Choroid plexus epithelial cell (primary cell): ENCODE data around the gene SLC2A14.
"Not testable (repeated sequence)": the region's sequence is repeated elsewhere in the genome, so short reads cannot be mapped to it uniquely, and the experiment has no call there.

ENCODE experiments used
- DNase-seq: peaks from one replicate; pipeline ENCODE4 v3.0.0-alpha.2; 2010; ENCODE audit warnings: low read depth
- H3K4me3 ChIP-seq: 2 replicates; pipeline ENCODE4 v1.5.1; 2011; ENCODE audit warnings: low read depth, mild to moderate bottlenecking, control low read depth, low read length, moderate library complexity
- TF ChIP-seq, protein P1 (sequence below): conservative IDR thresholded peaks from 2 replicates; pipeline ENCODE4 v1.5.1; 2011; ENCODE audit warnings: low read depth, mild to moderate bottlenecking, control low read depth, inconsistent platforms, low read length, moderate library complexity

SLC2A14 gene

DNA sequence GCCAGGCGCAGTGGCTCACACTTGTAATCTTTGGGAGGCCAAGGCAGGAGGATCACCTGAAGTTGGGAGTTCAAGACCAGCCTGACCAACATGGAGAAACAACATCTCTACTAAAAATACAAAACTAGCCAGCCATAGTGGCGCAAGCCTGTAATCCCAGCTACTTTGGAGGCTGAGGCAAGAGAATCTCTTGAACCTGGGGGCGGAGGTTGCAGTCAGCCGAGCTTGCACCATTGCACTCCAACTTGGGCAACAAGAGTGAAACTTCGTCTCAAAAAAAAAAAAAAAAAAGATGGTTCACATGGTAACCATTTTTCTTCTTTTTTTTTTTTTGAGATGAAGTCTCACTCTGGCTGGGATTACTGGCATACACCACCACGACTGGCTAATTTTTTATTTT is 35.3 kb downstream of the SLC2A14 start:
- TF ChIP-seq, protein P1, sequence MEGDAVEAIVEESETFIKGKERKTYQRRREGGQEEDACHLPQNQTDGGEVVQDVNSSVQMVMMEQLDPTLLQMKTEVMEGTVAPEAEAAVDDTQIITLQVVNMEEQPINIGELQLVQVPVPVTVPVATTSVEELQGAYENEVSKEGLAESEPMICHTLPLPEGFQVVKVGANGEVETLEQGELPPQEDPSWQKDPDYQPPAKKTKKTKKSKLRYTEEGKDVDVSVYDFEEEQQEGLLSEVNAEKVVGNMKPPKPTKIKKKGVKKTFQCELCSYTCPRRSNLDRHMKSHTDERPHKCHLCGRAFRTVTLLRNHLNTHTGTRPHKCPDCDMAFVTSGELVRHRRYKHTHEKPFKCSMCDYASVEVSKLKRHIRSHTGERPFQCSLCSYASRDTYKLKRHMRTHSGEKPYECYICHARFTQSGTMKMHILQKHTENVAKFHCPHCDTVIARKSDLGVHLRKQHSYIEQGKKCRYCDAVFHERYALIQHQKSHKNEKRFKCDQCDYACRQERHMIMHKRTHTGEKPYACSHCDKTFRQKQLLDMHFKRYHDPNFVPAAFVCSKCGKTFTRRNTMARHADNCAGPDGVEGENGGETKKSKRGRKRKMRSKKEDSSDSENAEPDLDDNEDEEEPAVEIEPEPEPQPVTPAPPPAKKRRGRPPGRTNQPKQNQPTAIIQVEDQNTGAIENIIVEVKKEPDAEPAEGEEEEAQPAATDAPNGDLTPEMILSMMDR: no peak
- DNase-seq: no peak
- H3K4me3 ChIP-seq: no peak overlapping the region

DNA sequence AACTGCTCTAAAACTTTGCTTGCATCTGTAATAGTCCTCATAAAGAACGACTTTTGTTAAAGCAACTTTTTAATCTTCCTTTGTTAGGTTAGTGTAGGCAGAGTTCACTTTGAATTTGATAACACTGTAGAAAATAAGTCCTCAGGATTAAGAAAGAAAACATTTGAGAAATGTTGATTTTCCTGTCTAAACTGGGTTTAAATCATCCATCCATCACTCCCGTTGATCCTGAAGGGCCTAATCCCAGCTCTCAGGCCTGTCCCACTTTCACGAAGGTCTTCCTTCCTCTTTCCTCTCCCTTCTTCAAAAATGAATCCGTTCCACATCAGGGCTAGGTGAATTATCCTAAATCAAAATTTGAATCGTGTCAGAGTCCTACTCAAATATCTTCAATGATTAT is 36.9 kb downstream of the SLC2A14 start:
- H3K4me3 ChIP-seq: no peak overlapping the region
- TF ChIP-seq, protein P1: no peak
- no peak for DNase-seq

DNA sequence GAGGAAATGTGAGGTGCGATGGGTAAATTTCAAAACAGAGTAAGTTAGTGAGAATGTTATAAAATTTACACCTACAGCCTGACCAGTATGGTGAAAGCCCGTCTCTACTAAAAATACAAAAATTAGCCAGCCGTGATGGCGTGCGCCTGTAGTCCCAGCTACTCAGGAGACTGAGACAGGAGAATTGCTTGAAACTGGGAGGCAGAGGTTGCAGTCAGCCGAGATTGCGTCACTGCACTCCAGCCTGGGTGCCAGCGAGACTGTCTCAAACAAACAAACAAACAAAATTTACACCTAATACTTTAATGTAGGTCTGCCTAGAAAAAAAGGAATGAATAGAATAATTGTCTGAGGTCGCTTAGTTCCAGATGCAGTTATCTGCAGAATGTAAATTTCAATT is 37.6 kb downstream of the SLC2A14 start:
- no peak for DNase-seq
- H3K4me3 ChIP-seq: no peak overlapping the region
- TF ChIP-seq, protein P1: no peak

DNA sequence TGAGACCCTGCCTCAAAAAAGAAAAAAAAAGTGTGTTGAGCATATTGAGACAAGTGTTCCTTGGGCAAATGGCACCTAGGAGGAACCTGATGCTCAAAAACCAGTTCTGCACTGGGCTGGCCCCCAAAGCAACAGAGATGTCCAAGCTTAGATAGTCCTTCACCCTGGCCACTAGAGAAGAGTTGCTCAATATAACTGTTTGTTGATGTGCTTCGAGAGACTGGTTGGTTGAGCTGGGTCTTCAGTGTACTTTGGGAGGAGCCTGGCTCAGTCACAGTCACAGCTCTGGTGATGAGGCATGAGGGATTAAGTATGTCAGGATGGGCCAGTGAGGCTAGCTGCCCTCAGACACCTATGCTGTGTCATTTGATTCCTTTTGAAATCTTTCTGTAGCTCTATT is 38.0 kb downstream of the SLC2A14 start:
- TF ChIP-seq, protein P1: no peak
- DNase-seq: no peak
- H3K4me3 ChIP-seq: no peak overlapping the region

DNA sequence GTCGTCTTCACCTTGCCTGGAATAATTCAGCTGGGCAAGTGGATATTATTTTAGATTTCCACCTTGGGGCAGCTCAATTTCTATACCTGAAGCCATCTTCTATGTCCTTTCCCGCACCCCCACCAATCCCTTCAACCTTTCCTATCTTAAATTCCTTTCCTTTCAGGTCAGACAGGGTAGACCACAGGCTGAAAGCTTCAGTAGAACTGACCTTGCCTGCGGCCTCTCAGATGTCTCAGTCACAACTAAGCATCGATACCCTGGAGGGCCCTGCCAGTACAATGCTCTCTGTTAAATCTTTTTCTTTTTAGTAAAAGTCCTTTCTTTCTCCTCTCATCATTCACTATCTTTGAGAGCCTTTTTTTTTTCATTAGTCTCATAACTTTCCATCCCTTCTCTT is 38.9 kb downstream of the SLC2A14 start:
- no peak for DNase-seq
- H3K4me3 ChIP-seq: no peak overlapping the region
- TF ChIP-seq, protein P1: no peak

DNA sequence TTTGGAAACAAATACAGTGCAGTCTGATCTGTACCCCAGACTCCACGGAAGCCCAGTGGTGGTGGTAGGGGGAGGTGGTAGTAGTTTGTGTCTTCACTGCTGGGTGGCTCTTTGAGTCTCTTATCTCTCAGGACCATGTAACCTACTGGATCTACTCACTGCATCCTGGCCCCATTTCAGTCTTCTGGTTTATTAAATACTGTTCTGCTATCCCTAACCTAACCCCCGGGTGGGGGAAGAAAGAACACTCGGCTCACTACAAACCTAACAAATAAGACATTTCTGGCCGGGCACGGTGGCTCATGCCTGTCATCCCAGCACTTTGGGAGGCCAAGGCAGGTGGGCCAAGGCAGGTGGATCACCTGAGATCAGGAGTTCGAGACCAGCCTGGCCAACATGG is 39.5 kb downstream of the SLC2A14 start:
- H3K4me3 ChIP-seq, DNase-seq: not testable (repeated sequence)

DNA sequence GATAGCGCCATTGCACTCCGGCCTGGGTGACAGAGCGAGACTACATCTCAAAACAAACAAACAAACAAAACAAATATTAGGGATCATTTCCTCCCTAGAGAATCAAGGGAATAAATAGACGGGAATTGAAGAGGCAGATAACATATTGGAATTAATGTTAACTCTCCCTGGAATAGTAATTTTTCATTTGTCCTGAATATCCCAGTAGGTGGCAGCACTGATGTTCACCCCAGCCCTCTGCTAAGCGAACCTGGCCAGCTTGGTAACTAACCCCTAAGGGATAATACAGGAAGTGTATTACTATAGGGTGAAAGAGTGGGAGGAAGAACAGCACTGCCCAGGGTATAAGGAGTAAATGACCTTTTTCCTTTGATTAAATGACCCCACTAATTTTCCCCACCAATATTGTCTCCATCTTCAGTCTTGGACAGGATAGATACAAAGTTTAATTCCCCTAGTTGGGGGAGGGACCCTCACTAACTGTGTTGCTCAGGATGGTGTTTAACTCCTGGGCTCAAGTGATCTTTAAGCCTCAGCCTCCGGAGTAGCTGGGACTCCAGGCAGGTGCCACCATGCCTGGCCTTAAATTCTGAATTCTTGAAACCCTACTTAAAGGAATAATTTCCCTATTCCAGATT is 40.5 kb downstream of the SLC2A14 start:
- peak; percentile 83 for DNase-seq
- no peak overlapping the region for H3K4me3 ChIP-seq

DNA sequence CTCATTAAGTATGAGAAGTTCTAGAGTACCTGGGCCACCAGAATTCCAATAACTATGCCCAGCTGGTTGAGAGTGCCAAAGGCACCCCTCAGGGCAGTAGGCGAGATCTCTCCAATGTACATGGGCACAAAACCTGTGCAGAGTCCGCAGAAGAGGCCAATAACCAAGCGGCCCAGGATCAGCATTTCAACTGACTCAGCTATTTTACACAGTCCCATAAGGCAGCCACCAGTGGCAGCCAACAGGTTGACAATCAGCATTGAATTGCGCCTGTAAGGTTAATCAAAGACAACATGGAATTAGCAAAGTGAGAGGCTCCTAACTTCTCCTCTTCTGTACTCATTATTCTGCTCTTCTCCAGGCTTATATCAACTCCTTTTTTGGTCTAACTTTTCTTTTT is 43.0 kb downstream of the SLC2A14 start:
- not testable (repeated sequence) for H3K4me3 ChIP-seq, DNase-seq

More for the DNA sequence above, 40.5 kb downstream of the SLC2A14 start:
- TF ChIP-seq, protein P1: peak; percentile 79

DNA sequence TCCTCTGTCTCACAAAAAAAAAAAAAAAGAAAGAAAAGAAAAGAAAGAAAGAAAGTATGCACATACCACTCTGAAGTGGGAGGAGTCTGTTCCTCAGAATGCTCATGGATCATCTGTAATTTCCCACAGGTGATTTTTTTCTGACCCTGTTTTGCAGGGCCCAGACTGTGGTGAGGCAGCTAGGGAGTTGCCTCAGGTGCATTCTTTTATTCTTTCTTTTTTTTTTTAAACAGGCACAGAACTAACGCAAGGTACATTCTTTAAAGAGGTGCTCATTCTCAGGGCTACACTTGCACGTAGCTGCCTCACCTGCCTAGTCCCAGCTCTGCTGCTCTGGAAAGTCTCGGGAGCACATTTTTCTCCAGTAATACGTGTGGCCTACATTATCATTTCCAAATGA is 47.0 kb downstream of the SLC2A14 start:
- DNase-seq, H3K4me3 ChIP-seq: not testable (repeated sequence)
